Uterus (tissue), 2 donors: ENCODE results near the gene CMTM6.

ENCODE experiments used
- CTCF ChIP-seq, 4 experiments: fragments of 200-600 bp in 2 of 4; fragments of 450-650 bp in 2 of 4; sonication (generic) in 2 of 4; IDR thresholded peaks; one replicate each; pipeline ENCODE4 v1.5.1; 2016 to 2019; ENCODE audit warnings: antibody characterized with exemption in 4 of 4, mild to moderate bottlenecking in 2 of 4, moderate library complexity in 1 of 4
- POLR2A ChIP-seq, 2 donors: fragments of 450-650 bp; IDR thresholded peaks; one replicate each; pipeline ENCODE4 v1.6.1; 2016; ENCODE audit warnings: antibody characterized with exemption in 2 of 2, mild to moderate bottlenecking in 1 of 2, moderate library complexity in 1 of 2

- no peak for TF ChIP-seq CTCF (IDR thresholded peaks at IDR 0.05)
- TF ChIP-seq POLR2A (IDR thresholded peaks at IDR 0.05), result no peak
These were observed 28.5 kb downstream of the CMTM6 start for GRCh38 chr3:32474201-32474600.
